HG03045 (cell line): ENCODE results near the gene ZNF592.

Experiments
- ATAC-seq: cut with Tn5 transposase; IDR thresholded peaks from one replicate; pipeline ENCODE4 v1.9.1; 2021; ENCODE audit warnings: mild to moderate bottlenecking, moderate library complexity; ENCODE audit not compliant: unreplicated experiment

ZNF592 gene

GRCh38 chr15:84824260-84825007, 76.0 kb downstream of the ZNF592 start:
- no peak for ATAC-seq

GRCh38 chr15:84826369-84826823, 78.0 kb downstream of the ZNF592 start:
- no peak for ATAC-seq

- ATAC-seq = no peak
These were observed 78.9 kb downstream of the ZNF592 start for GRCh38 chr15:84827246-84827645.

GRCh38 chr15:84828086-84828908, 79.9 kb downstream of the ZNF592 start:
- no peak for ATAC-seq

GRCh38 chr15:84829428-84829827, 81.0 kb downstream of the ZNF592 start:
- no peak for ATAC-seq

GRCh38 chr15:84830036-84830435, 81.6 kb downstream of the ZNF592 start:
- no peak for ATAC-seq

- ATAC-seq = no peak
These were observed 82.6 kb downstream of the ZNF592 start for GRCh38 chr15:84831028-84831427.

GRCh38 chr15:84831613-84832012, 83.2 kb downstream of the ZNF592 start:
- no peak for ATAC-seq

- no peak for ATAC-seq
These were observed 84.2 kb downstream of the ZNF592 start for GRCh38 chr15:84832448-84833040.

GRCh38 chr15:84833447-84834228, 85.2 kb downstream of the ZNF592 start:
- ATAC-seq = no peak

GRCh38 chr15:84834229-84834955, 86.0 kb downstream of the ZNF592 start:
- ATAC-seq = no peak

- no peak for ATAC-seq
These were observed 86.6 kb downstream of the ZNF592 start for GRCh38 chr15:84834969-84835368.

GRCh38 chr15:84835661-84836337, 87.4 kb downstream of the ZNF592 start:
- ATAC-seq = no peak

GRCh38 chr15:84836844-84837243, 88.5 kb downstream of the ZNF592 start:
- no peak for ATAC-seq

- no peak for ATAC-seq
These were observed 91.3 kb downstream of the ZNF592 start for GRCh38 chr15:84839714-84840113.

- no peak for ATAC-seq
These were observed 91.9 kb downstream of the ZNF592 start for GRCh38 chr15:84840255-84840654.

- no peak for ATAC-seq
These were observed 92.5 kb downstream of the ZNF592 start for GRCh38 chr15:84840741-84841429.

GRCh38 chr15:84842781-84843180, 94.4 kb downstream of the ZNF592 start:
- ATAC-seq = no peak

GRCh38 chr15:84844964-84845363, 96.6 kb downstream of the ZNF592 start:
- ATAC-seq = no peak
